Liver (tissue), 9 donors: ENCODE data around the gene KCNJ12. TPM values are rescaled to one million over a fixed set of nuclear protein-coding genes. Genes with fewer than 3 reads are reported as not detected.
A peak's percentile ranks its signal among the peaks of the same experiment; 100 is the strongest.
"Not testable (repeated sequence)": the region's sequence is repeated elsewhere in the genome, so short reads cannot be mapped to it uniquely, and the experiment has no call there.

Source experiments
- DNase-seq: peaks from one replicate; pipeline ENCODE4 v3.0.0-alpha.2; 2017; ENCODE audit warnings: low spot score
- H3K27ac ChIP-seq, 2 donors: one replicate each; pipeline ENCODE4 v1.7.0; 2013; ENCODE audit warnings: inconsistent platforms in 2 of 2, low read length in 2 of 2, control low read depth in 1 of 2, low read depth in 1 of 2, mild to moderate bottlenecking in 1 of 2
- H3K27me3 ChIP-seq, 4 donors: one replicate each; pipeline versions ENCODE4 v1.6.1 to v1.7.0; 2013; ENCODE audit warnings: low read length in 3 of 4, inconsistent platforms in 1 of 4, mild to moderate bottlenecking in 1 of 4, moderate library complexity in 1 of 4; ENCODE audit not compliant: control insufficient read depth in 4 of 4, insufficient read depth in 4 of 4
- H3K36me3 ChIP-seq, 4 donors: one replicate each; pipeline versions ENCODE4 v1.6.1 to v1.7.0; 2013; ENCODE audit warnings: low read length in 3 of 4, mild to moderate bottlenecking in 3 of 4, low read depth in 1 of 4, moderate library complexity in 1 of 4; ENCODE audit not compliant: control insufficient read depth in 4 of 4, insufficient read depth in 3 of 4
- H3K4me1 ChIP-seq, 4 donors: one replicate each; pipeline versions ENCODE4 v1.6.1 to v1.7.0; 2013; ENCODE audit warnings: low read length in 3 of 4, mild to moderate bottlenecking in 3 of 4, moderate library complexity in 1 of 4; ENCODE audit not compliant: control insufficient read depth in 4 of 4, insufficient read depth in 4 of 4
- H3K4me3 ChIP-seq, 3 donors: one replicate each; pipeline versions ENCODE4 v1.6.1 to v1.7.0; 2013; ENCODE audit warnings: low read length in 3 of 3, control low read depth in 1 of 3, low read depth in 1 of 3, mild to moderate bottlenecking in 1 of 3
- H3K9ac ChIP-seq, 2 donors: one replicate each; pipeline ENCODE4 v1.7.0; 2013; ENCODE audit warnings: low read length in 2 of 2, mild to moderate bottlenecking in 2 of 2, moderate library complexity in 2 of 2, control low read depth in 1 of 2, low read depth in 1 of 2
- H3K9me3 ChIP-seq, 4 donors: one replicate each; pipeline versions ENCODE4 v1.6.1 to v1.7.0; 2013; ENCODE audit warnings: low read length in 3 of 4; ENCODE audit not compliant: control insufficient read depth in 4 of 4
- CTCF ChIP-seq: fragments of 150-350 bp; IDR thresholded peaks from 2 replicates; pipeline ENCODE4 v1.5.1; 2017; ENCODE audit warnings: improper control_type of control experiment, low read depth, low read length; ENCODE audit not compliant: missing input control
- EGR1 ChIP-seq, 2 donors: IDR thresholded peaks; 2 replicates each; pipeline ENCODE4 v1.6.1; 2016 to 2018; ENCODE audit warnings: antibody characterized with exemption in 2 of 2, low read depth in 2 of 2
- FOXA2 ChIP-seq: IDR thresholded peaks from 2 replicates; pipeline ENCODE4 v1.6.1; 2016; ENCODE audit warnings: antibody characterized with exemption
- HNF4G ChIP-seq: IDR thresholded peaks from 2 replicates; pipeline ENCODE4 v1.6.1; 2016; ENCODE audit warnings: antibody characterized with exemption
- RAD21 ChIP-seq, 2 donors: IDR thresholded peaks; 2 replicates each; pipeline ENCODE4 v1.6.1; 2016; ENCODE audit warnings: antibody characterized with exemption in 2 of 2, mild to moderate bottlenecking in 2 of 2
- REST ChIP-seq: IDR thresholded peaks from 2 replicates; pipeline ENCODE4 v1.6.1; 2016; ENCODE audit warnings: antibody characterized with exemption, mild to moderate bottlenecking
- SP1 ChIP-seq: IDR thresholded peaks from 2 replicates; pipeline ENCODE4 v1.6.1; 2018; ENCODE audit warnings: antibody characterized with exemption, mild to moderate bottlenecking
- TAF1 ChIP-seq: conservative IDR thresholded peaks from 2 replicates; pipeline ENCODE4 v1.6.1; 2016; ENCODE audit warnings: antibody characterized with exemption, mild to moderate bottlenecking
- WGBS: extraction: QIAGEN DNeasy Blood & Tissue Kit; methylation state at CpG from one replicate; pipeline ENCODE4 v1.1.7; 2013; 5-methylcytosine and 5-hydroxymethylcytosine counted together
- polyA plus RNA-seq, 2 donors: library from polyadenylated mRNA; stranded (reverse) in 1 of 2; unstranded in 1 of 2; fragments of 200-250 nt in 1 of 2; fragments of >200 nt in 1 of 2; fragmentation: Nextera tagmentation in 1 of 2; extraction: Ambion mirVana in 1 of 2; gene quantifications; one replicate each; pipeline versions ENCODE4 v1.2.1 to v1.2.3, GENCODE V29; 2013 to 2015
- total RNA-seq, 2 donors: library from RNA; depleted of rRNA; stranded (reverse); fragments of >200 nt; gene quantifications; one replicate each; pipeline ENCODE4 v1.2.3, GENCODE V29; 2014
- donor health status: healthy.
- donor health status: healthy.
- donor health status: healthy.
- donor health status: healthy.
- donor health status: healthy.

The KCNJ12 gene
- total and polyA plus RNA-seq, 4 donors, result 0.25 to 0.67 (median 0.38) TPM

GRCh38 chr17:21455761-21456160 lies 79.6 kb downstream of the KCNJ12 start:
- Histone ChIP-seq H3K4me1 (peaks cover 0 to 9% (median 3%) of the 10 kb centered on the region in 4 donors), H3K27me3 (no peaks in the 10 kb centered on the region), H3K27ac (no peak overlapping the region), H3K36me3 (no peaks in the 10 kb centered on the region), H3K4me3 (no peak overlapping the region), H3K9ac (no peak overlapping the region), H3K9me3 (no peaks in the 10 kb centered on the region)
- no peak for TF ChIP-seq HNF4G
- TF ChIP-seq CTCF, result no peak
- TF ChIP-seq REST, result no peak
- 89% methylated on average over 6 of the region's 6 CpGs for WGBS
- no peak for DNase-seq

- H3K4me1 ChIP-seq, H3K9ac ChIP-seq, DNase-seq, H3K27ac ChIP-seq, H3K4me3 ChIP-seq, H3K9me3 ChIP-seq, H3K36me3 ChIP-seq, H3K27me3 ChIP-seq: not testable (repeated sequence)
- WGBS, result 79% methylated on average over 5 of the region's 5 CpGs
These were observed 80.3 kb downstream of the KCNJ12 start for GRCh38 chr17:21456449-21456848.

- H3K4me3 ChIP-seq, result no peak overlapping the region
- no peaks in the 10 kb centered on the region for H3K36me3 ChIP-seq
- no peaks in the 10 kb centered on the region for H3K27me3 ChIP-seq
- H3K9me3 ChIP-seq, result no peaks in the 10 kb centered on the region
- H3K4me1 ChIP-seq, result peaks cover 0 to 4% (median 3%) of the 10 kb centered on the region in 4 donors
- no peak overlapping the region for H3K27ac ChIP-seq
- TF ChIP-seq TAF1 (no peak), CTCF (peak; percentile 93), EGR1 (IDR thresholded peaks at IDR 0.05; ENCODE audit: low read depth in 2 of 2) (no peak), SP1 (no peak), FOXA2 (no peak), RAD21 (IDR thresholded peaks at IDR 0.05) (peak; percentile 75 to 89)
- peak; percentile 97 for DNase-seq
- 21% methylated on average over 36 of the region's 36 CpGs for WGBS
- no peak overlapping the region for H3K9ac ChIP-seq
These were observed 81.2 kb downstream of the KCNJ12 start for GRCh38 chr17:21457051-21458026.
